ENCODE measurements around the gene GDF2. TPM values are rescaled to one million over a fixed set of nuclear protein-coding genes. Genes with fewer than 3 reads are reported as not detected.

The GDF2 gene
- total and polyA plus RNA-seq, 10 of the 15 experiments (the other 5 are each of a cell fraction or from before 2014, with no cell fraction given): not detected

DNA sequence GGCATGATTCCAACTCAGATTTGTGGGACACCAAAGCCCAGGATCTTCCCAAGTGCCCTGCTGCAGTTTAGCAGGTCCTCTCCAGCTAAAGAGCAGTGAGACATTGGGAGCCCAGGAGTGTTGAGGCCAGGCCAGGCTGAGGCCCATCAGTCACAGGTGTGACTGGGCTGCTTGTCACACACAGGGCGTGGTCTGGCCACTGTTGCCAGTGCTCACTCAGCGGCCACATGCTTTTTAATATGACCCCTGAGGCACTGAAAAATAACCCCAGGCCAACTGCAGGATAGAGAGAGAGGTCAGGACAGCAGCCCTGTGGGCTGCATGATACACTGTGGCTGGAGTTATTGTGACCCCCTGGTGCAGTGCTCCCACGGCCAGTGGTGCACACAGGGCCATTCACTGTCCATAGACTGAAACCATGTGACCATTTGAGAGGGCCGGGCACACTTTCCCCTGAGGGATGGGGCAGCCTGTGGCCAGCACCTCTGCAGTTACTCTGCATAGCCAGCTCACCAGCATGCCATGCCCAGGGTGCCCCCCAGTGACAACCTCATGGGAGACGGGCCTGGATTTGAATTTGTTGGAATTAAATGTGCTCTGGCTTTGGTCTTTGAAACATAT, 4.2 kb downstream of the GDF2 start (continued):
- TF ChIP-seq, protein P1, sequence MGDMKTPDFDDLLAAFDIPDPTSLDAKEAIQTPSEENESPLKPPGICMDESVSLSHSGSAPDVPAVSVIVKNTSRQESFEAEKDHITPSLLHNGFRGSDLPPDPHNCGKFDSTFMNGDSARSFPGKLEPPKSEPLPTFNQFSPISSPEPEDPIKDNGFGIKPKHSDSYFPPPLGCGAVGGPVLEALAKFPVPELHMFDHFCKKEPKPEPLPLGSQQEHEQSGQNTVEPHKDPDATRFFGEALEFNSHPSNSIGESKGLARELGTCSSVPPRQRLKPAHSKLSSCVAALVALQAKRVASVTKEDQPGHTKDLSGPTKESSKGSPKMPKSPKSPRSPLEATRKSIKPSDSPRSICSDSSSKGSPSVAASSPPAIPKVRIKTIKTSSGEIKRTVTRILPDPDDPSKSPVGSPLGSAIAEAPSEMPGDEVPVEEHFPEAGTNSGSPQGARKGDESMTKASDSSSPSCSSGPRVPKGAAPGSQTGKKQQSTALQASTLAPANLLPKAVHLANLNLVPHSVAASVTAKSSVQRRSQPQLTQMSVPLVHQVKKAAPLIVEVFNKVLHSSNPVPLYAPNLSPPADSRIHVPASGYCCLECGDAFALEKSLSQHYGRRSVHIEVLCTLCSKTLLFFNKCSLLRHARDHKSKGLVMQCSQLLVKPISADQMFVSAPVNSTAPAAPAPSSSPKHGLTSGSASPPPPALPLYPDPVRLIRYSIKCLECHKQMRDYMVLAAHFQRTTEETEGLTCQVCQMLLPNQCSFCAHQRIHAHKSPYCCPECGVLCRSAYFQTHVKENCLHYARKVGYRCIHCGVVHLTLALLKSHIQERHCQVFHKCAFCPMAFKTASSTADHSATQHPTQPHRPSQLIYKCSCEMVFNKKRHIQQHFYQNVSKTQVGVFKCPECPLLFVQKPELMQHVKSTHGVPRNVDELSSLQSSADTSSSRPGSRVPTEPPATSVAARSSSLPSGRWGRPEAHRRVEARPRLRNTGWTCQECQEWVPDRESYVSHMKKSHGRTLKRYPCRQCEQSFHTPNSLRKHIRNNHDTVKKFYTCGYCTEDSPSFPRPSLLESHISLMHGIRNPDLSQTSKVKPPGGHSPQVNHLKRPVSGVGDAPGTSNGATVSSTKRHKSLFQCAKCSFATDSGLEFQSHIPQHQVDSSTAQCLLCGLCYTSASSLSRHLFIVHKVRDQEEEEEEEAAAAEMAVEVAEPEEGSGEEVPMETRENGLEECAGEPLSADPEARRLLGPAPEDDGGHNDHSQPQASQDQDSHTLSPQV (IDR thresholded peaks at IDR 0.05): no peak
- TF ChIP-seq TARDBP (IDR thresholded peaks at IDR 0.05; ENCODE audit: borderline replicate concordance) (no peak), RAD21 (IDR thresholded peaks at IDR 0.05; ENCODE audit: insufficient read depth, low read depth, low read length) (no peak), SP1 (IDR thresholded peaks at IDR 0.05; ENCODE audit: low read depth, low read length) (no peak), EP300 (IDR thresholded peaks at IDR 0.05; ENCODE audit: borderline replicate concordance in 1 of 2, control insufficient read depth in 1 of 2, low read depth in 2 of 2, low read length in 2 of 2) (no peak), ELK1 (IDR thresholded peaks at IDR 0.05; ENCODE audit: low read depth, low read length) (no peak), BMI1 (IDR thresholded peaks at IDR 0.05; ENCODE audit: borderline replicate concordance) (no peak), SRF (IDR thresholded peaks at IDR 0.05; ENCODE audit: low read depth in 2 of 2, low read length in 2 of 2) (no peak), EGR1 (IDR thresholded peaks at IDR 0.05; ENCODE audit: borderline replicate concordance in 1 of 2, low read depth in 2 of 2, low read length in 2 of 2) (no peak)

All from GM12878 (cell line).